GM19023 (cell line): ENCODE data around the gene URB1.
"Not testable (repeated sequence)": the region's sequence is repeated elsewhere in the genome, so short reads cannot be mapped to it uniquely, and the experiment has no call there.

Experiments used
- ATAC-seq: cut with Tn5 transposase; IDR thresholded peaks from one replicate; pipeline ENCODE4 v1.9.1; 2021; ENCODE audit warnings: mild to moderate bottlenecking, moderate library complexity; ENCODE audit not compliant: unreplicated experiment

Gene URB1, protein sequence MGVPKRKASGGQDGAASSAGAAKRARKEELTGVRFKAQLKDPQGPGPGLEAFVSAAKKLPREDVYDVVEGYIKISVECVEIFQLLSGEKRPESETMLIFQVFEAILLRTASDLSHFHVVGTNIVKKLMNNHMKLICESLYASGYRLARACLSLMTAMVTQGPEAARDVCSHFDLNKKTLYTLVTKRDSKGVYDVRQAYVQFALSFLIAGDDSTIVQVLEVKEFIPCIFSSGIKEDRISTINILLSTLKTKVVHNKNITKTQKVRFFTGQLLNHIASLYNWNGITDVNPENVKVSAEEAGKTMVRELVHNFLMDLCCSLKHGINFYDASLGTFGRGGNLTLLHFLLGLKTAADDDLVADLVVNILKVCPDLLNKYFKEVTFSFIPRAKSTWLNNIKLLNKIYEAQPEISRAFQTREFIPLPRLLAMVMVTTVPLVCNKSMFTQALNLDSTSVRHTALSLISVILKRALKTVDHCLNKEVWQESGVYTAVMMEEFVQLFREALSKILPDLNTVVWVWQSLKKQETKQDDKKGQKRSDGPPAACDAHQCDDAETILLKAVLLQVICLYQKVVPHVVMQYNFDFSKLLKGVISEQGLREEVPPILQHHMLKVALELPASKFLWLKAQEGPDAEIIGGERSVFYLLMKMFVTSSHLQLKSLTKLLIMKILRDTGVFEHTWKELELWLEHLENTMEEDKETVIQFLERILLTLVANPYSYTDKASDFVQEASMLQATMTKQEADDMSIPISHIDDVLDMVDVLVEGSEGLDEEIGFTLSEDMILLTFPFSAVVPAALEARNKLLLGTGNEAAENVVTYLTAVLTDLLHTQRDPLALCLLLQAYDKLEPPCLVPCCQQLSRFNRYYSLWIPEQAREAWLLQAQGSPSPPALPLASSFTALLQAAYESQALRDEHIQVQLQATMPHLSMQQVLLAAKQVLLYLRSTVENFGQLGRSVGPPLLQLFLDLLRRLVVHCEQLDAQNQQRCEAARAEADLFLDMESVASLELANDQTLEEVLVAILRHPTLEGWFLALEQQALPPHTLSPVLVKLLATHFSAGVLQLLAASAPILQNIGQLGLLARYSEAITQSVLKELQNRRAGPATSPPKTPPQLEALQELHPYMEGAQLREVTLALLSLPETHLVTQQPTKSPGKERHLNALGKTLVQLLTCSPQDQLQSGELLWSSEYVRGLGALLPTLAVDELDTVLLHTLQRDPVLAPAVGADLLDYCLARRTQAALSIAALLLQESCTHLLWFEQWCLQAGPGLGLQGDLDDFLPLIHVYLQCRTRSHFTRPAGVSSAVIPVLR (N-terminal part only)

DNA sequence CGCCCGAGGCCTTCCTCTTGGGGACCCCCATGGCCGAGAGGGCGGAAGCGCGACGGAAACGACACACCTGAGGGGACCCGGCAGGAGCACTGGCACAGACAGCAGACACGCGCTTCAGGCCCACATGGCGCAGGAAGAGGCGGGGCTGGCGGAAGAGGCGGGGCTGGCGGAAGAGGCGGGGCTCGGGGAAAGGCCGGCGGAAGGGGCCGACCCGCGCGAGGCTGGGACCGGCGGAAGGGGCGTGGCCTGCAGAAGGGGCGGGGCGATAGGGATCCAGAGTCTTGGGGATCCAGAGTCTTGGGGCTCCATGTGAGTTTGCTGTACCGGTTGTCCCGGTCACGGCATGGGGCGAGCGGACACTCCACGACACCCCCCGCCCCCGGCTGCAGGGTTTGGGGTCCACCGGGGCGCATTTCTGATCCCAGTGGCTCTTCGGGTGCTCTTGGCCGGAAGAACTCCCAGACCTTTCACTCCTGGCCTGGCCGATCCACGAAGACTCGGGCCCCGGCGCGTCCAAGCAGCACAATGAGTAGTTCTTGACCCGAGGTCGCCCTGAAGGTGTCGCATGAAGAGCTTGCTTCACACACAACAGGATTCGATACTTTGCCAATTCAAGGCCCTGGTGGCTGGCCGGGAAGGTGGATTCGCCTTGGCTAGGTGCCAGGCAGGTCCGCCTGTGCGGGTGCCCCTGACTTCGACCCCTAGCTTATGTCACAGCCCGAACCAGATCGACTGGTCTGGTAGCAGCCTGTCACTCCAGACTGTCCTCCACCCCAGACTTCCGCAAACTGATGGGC, at the start of gene URB1:
Gene URB1 (minus strand): TSS at position 133 of the 797 bp plus-strand sequence. CDS start 102 bp downstream, at position 31.
- ATAC-seq = peak; percentile 97

DNA sequence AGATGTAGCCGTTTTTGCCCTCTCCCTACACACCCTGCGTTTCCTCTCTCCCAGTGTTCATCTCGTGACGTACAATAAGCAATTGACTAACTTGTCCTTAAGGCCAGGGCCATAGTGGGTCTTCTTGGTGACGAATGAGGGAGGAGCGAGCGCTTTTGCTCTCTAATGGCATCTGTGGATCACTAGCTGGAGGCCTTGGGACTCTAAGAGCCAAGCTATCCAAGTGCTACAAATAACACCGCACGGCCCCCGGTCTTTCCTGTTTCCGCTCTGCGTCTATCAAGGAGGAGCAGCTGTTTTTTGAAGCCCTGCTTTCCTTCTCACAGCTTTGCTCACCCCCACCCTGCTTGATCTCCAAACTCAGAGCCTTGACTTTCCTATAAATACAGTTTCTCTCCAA, 44.9 kb upstream of the URB1 start:
- ATAC-seq = no peak

DNA sequence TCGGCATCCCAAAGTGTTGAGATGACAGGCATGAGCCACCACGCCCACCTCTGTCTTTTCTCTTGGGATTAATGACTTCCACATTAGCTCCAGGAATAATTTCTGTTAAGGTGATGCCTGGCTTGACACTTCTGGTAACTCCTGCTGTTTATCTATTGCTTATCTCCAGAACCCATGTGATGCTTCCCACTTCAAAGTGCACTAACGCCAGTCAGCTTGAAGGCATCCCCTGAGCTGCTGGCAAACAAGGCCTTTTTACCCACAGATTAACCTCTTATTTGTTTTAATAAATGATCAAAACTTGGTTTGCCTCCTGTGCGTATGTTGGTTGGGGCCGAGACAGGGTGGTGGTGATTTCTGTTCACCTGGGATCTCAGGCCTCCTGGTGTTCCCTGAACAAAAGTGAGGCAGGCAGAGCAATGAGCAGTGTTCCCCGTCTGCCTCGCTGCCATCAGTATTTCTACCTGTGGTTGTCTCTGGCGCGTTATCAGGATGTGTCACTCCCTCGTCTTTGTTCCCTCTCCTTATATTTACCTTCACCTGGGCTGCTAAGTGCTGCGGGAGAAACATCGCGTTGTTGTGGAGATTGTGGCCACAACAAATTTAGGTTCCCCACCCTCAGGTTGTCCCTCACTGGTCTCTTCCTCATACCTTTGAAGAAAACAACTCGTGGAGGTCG, 40.3 kb upstream of the URB1 start:
- not testable (repeated sequence) for ATAC-seq

DNA sequence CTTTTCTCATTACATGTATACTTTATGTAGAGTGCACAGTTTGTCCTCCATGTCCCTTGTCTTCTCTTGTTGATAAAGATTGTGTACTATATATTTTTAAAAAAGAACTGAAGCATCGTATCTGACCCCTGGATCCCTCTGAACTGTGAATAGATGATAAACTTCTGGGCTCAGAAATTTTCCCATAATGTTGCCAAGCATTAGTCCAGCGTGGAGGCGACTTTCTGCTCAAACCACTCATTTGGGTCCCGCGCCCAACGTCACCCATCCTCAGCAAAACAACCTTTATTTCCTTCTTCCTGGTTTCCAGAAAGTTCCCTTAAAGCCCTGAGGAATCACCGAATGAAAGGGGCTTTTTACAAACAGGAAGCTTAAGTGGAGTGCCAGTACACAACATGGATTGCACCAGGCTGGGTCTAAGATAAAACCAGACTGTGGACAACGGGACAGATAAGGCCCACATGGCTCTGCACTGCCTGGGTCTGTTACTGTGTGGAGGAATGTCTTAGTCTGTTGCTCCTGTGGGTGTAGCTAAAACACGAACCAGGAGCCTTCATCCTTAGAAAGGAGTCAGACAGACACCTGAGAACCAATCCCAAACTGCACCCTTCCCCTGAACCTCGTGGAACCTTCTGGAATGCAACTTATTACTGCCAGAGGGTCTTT, 35.3 kb upstream of the URB1 start:
- ATAC-seq = no peak

DNA sequence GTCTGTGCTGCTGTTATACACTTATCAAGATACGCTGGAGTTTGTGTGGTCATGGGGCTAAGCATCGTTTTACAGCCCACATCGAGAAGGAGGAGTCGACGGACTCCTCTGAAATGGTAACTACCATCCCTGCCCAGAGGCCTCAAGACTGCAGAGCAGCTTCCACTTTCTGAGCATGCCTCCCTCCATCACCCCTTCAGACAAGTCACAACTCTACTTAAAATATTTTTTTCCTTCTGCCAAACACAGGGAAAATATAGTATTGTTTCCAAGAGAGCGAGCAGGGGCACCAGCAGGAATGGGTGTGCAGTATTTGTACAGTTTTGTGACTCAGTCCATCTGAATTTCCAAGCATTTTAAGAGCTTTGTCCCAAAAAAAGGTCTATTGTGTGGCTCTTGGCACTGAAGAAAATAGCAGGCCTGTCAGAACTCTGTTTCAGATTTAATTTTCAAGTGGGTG, 33.8 kb upstream of the URB1 start:
- ATAC-seq = no peak

DNA sequence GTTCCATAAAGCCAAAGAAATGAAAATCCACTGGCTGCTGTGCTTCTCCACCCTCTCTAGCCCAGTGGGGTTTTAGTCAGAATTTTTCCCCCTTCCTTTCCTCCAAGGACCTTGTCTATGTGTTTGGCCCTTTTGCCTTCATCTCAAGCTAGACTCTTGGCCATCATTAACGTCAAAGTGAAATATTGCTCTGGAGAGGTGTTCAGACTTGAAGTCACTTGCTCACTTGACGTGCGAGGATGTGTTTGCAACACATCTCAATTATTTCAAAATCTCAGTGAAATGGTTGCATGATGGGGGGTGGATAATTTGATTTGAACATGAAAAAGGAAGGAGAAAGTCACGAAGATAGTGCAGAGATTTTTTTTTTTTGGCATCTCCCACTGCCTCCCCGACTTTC, 33.3 kb upstream of the URB1 start:
- no peak for ATAC-seq

DNA sequence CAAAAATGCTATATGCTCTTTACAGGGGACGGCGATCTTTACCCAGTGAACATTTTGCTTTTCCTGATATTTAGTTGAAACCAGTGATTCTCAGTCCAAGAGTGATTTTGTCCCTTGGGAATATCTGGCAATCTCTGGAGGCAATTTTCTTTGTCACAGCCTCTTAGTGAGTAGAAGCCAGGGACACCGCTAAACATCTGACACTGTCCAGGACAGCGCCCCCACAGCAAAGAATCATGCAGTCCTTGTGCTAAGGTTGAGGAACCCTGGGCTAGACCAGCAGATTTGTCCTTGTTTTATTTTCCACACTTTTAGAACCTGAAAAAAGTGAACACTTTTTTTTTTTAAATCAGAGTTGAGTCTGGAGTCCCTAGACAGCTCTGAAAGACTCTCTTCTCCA, 32.8 kb upstream of the URB1 start:
- ATAC-seq = no peak

DNA sequence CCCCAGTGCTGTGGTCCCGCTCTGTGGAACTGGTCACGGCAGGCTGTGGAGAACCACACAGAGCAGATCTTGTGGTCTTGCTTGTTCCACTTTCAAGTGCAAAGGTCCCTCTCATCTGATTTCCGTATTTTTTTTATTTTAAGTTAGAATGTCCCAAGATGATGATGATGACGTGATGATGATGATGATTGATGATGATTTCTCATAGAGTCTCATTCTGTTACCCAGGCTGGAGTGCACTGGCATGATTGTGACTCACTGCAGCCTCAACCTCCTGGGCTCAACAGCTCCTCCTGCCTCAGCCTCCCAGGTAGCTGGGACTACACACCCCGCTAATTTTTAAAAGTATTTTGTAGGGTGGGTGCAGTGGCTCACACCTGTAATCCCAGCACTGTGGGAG, 31.9 kb upstream of the URB1 start:
- ATAC-seq = no peak

DNA sequence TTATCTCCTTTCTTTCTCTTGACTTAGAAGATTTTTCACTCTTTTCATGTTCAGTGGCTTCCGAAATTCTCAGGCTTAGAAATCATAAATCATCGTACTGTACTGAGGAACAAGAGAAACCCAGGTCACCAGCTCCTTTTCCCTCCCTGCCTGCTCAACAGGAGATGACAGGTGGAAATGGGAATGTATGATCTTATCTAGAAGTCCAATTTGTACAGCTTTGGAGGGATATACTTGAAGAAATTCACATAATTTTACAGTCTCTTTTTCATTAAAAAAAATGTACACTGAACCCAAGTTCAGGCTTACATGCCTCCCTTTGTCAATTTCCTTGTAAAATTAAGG, 31.4 kb upstream of the URB1 start:
- no peak for ATAC-seq

DNA sequence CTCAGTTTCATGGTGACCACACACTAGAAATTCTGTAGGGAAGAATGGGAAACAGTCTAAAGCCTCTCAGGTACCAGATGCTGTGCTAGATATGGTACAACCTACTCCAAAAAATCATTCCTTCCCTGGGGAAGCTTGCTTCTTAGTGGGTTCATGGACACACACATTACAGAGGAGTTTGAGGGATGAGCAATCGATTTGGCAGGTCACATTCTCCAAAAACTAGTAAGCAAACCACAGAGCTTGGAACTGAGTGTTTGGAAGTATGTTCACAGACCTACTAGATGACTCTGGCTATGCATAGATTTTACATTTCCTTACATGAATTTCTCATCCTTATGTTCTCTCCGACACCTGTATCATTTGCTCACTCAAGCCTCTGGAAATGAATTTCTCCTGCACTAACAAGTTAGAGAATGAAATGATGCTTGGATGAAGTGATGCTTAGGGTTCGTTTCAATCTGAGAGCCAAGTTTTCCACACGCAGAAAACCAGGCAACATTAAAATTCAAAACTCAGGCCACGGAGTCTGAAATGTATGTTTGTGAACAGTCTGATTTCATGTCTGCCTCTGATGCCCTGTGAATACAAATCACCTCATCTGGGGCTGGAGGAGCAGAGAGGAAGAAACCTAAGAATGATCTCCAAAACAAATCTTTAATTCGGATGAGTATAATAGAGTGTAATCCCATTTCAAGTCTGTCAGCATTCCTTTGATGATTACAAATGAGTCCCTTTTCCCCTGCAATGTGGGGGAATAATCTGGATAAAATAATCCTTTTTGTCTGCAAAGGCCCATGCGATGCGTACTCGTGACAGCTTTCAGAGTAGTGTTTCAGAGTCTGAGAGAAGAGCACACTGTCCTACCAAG, 30.7 kb upstream of the URB1 start:
- no peak for ATAC-seq

DNA sequence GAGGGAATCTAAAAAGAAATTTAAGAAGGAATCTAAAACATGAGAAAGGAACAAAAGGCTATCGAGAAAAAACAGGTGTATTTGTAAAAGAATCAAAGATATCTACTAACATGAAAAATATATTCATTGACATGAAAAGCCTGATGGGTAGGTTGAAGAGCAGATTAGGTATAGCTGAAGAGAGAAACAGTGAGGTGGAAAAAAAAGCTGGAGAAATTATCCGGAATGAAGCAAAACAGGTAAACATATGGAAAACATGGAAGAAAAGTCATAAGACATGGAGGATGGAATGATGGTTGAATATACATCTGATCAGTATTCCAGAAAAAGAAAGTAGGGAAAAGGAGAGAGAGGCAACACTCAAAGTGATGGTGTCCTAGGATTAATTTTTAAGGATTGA, 29.3 kb upstream of the URB1 start:
- ATAC-seq = no peak

DNA sequence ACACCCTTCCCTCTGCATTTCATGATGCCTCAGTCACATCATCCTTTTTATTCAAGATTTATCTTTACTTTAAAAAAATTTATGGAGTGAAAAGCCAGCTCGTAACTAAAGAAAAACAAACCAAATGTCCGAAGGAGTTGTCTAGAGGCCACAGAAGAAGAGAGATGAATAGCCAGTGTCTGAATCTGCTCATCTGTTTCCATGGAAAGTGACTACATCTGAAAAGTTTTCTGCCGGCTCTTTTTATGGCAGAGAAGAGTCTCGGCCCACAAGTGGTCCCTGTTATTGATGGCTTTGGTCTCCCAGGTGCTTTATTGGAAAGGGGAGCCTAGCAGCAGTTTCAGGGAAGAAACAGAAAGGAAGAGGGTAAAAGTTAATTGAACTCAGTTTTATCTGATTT, 25.3 kb upstream of the URB1 start:
- ATAC-seq = no peak

DNA sequence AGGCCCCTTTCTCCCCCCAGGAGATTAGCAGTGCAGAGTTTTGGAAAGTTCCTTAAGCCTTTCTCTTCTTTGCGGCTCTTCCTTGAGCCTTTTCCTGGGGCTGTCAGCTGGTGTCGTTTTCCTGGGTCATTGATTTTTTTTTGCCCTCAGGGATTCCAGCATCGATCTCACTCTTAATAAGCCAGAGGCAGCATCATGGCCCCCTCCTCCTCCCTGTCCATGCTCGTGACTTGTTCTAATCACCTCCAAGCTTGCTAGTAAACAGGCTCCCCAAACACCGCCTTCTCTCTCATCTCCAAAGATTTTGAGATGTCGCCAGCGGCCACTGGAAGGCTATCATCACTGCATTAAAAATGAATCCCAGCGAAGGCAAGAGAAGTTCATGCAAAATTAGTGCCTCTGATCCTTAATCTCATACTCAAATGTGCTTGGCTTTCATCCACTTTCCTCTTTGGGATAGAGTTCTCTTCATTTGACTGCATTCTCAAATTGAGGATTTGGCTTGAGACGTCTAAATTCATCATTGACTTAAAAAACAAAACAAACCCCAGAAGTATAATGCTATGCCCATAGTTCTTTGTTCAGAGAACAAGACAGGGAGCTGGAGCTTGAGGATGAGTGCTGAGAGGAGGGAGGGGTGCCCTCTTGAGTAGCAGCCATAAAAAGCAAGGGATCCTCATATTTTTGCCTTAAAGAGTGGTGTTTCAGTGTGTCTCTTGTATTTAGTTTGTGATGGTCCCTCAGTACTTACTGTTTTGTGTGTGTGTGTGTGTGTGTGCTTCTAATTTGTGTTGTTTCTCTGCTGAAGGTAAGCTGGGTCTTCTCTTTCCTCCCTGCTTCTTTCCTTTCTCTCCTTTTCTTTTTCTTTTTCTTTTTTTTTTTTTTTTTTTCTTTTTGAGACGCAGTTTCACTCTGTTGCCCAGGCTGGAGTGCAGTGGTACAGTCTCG, 22.9 kb upstream of the URB1 start:
- no peak for ATAC-seq

DNA sequence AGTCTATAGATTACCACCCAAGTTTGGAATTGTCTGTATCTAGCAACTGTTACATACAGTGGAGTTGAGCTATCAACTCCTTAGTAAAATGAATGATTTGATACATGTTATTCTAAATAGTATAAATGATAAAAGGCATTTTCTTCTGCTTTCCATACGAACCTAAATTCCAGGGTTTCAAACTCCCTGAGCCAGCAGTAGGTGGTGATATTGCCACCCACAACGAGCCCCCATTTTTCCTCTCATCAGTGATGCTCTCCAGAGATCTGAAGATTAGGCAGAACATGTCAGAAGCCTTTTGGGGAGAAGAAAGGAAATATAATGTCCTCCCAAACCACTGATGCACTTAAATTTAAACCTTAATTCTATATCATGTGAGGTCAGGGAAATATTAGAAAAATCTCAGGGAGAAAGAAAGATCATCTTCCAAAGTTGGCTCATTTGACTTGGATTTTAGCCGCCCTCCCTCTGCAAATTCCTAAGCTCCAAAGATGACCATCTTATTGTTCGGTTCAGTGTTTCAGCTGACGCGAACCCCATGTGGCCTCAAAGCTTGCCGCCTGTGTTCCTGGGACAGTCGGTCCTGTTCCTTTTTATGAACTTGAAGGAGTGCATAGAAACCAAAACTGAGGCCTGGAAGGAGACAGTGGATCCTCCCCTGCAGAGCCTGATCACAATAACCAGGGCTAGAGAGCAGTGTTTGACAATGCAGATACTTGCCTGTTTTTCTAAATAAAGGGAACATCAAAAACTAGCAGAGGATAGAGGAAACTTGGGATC, 22.0 kb upstream of the URB1 start:
- ATAC-seq = no peak

DNA sequence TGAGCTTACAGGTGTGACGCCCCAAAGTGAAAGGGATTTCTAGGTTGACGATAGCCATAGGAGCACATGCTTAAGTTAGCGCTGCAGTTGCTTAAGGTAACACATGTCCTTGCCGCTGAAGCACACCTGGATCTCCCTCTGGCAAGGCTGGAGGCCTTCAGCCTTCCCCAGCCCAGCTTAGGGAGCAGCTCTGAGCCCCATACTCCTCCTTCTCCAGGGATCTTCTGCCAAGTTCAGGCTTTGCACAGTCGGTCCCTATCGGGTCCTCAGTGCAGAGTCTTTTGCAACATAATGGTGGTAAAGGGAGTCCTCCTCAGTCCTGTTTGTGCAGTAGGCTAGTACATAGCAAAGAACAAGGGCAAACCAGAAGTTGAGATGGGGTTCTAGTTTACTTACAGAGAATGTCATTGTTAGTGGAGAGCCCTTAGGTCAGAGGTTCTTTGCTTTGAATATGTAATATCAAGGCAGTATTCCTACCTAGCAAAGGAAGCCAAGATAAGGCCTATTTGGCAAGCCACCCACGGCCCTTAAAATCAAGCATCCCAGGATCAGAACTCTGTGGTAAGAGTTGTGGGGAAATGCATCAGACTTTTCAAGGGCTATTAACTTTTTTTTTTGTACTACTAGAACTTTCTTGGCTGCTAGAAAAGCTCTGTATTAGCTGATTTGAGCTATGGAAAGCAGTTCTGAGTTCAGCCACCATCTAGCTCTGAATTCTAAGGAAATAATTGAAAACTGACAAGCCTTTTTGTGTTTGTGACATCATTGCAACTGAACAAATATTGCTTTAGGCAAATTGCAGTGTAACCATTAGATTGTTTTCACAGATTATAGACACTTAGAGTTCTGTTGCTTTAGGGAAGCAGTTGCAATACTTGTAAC, 21.1 kb upstream of the URB1 start:
- no peak for ATAC-seq
